ENCODE data around the gene CDKN2D. TPM values are rescaled to one million over a fixed set of nuclear protein-coding genes. Genes with fewer than 3 reads are reported as not detected.

The CDKN2D gene
- total and polyA plus RNA-seq, 2 of the 13 experiments (the other 11 are each of a cell fraction or from before 2014, with no cell fraction given) = 5.4 to 8.6 TPM

GRCh38 chr19:10565567-10566407 is 3.0 kb downstream of the CDKN2D start, which contains the start of gene KRI1 (continued):
- 0 out of 2 replicates have a peak, but pooled peaks have one; percentile 55 for TF ChIP-seq ZNF234 (CRISPR knock-in tag; conservative IDR thresholded peaks at IDR 0.05)
- peak; percentile 90 for TF ChIP-seq TFAP4 (IDR thresholded peaks at IDR 0.05; ENCODE audit: borderline replicate concordance, low read depth)
- TF ChIP-seq KLF13 (CRISPR knock-in tag; IDR thresholded peaks at IDR 0.05) = no peak
- TF ChIP-seq NR2C2 (CRISPR knock-in tag; IDR thresholded peaks at IDR 0.05; ENCODE audit: borderline replicate concordance) = peak; percentile 69
- TF ChIP-seq ZNF383 (CRISPR knock-in tag; IDR thresholded peaks at IDR 0.05; ENCODE audit: borderline replicate concordance) = no peak
- TF ChIP-seq ZNF670 (CRISPR knock-in tag; IDR thresholded peaks at IDR 0.05; ENCODE audit: borderline replicate concordance) = peak; percentile 81; the same call in 1 of the 2 replicates
- peak; percentile 52; the same call in 1 of the 2 replicates for TF ChIP-seq RAD21 (CRISPR knock-in tag; IDR thresholded peaks at IDR 0.05)
- peak; percentile 48; the same call in 1 of the 2 replicates for TF ChIP-seq GFI1 (CRISPR knock-in tag; IDR thresholded peaks at IDR 0.05; ENCODE audit: borderline replicate concordance)
- peak; percentile 78 for TF ChIP-seq MEIS2 (CRISPR knock-in tag; IDR thresholded peaks at IDR 0.05)
- peak; percentile 90; the same call in 1 of the 2 replicates for TF ChIP-seq TMF1 (CRISPR knock-in tag; IDR thresholded peaks at IDR 0.05; ENCODE audit: low read depth)
- TF ChIP-seq ZNF260 (CRISPR knock-in tag; IDR thresholded peaks at IDR 0.05; ENCODE audit: borderline replicate concordance, low read depth) = no peak
- TF ChIP-seq SP140L (CRISPR knock-in tag; IDR thresholded peaks at IDR 0.05; ENCODE audit: borderline replicate concordance) = no peak
- TF ChIP-seq BRD4 (CRISPR knock-in tag; IDR thresholded peaks at IDR 0.05) = no peak
- no peak for TF ChIP-seq SNAI1 (CRISPR knock-in tag; IDR thresholded peaks at IDR 0.05; ENCODE audit: borderline replicate concordance)
- no peak for TF ChIP-seq ZBTB21 (CRISPR knock-in tag; IDR thresholded peaks at IDR 0.05)
- peak; percentile 81 for TF ChIP-seq MIXL1 (CRISPR knock-in tag; IDR thresholded peaks at IDR 0.05)
- TF ChIP-seq FOXO4 (CRISPR knock-in tag; conservative IDR thresholded peaks at IDR 0.05) = no peak
- no peak for TF ChIP-seq ZNF530 (CRISPR knock-in tag; IDR thresholded peaks at IDR 0.05; ENCODE audit: low read depth)
- 0 out of 2 replicates have a peak, but pooled peaks have one; percentile 73 for TF ChIP-seq MLX (CRISPR knock-in tag; IDR thresholded peaks at IDR 0.05)
- TF ChIP-seq RBM22 (optimal IDR thresholded peaks at IDR 0.05; ENCODE audit: low read length) = no peak
- TF ChIP-seq KAT7 (CRISPR knock-in tag; IDR thresholded peaks at IDR 0.05; ENCODE audit: borderline replicate concordance) = peak; percentile 79; the same call in 1 of the 2 replicates
- peak; percentile 79 for TF ChIP-seq FOXO1 (CRISPR knock-in tag; IDR thresholded peaks at IDR 0.05)
- TF ChIP-seq GPBP1L1 (CRISPR knock-in tag; IDR thresholded peaks at IDR 0.05) = no peak

Data from HepG2 (cell line).